KG1 (cell line): ENCODE measurements around the gene ITGA3.
A peak's percentile ranks its signal among the peaks of the same experiment; 100 is the strongest.

Source experiments
- DNase-seq: peaks from one replicate; lab custom pipeline; 2025; lab: John Stamatoyannopoulos, UW

The ITGA3 gene

GRCh38 chr17:50072130-50072529 lies 16.2 kb downstream of the ITGA3 start:
- DNase-seq: no peak

- no peak for DNase-seq
Observed at GRCh38 chr17:50072925-50073324, 17.0 kb downstream of the ITGA3 start.

- no peak for DNase-seq
Observed at GRCh38 chr17:50074227-50074626, 18.3 kb downstream of the ITGA3 start.

- no peak for DNase-seq
Observed at GRCh38 chr17:50075446-50076032, 19.6 kb downstream of the ITGA3 start.

- DNase-seq: no peak
Observed at GRCh38 chr17:50076221-50076590, 20.3 kb downstream of the ITGA3 start.

GRCh38 chr17:50076591-50077235 lies 20.8 kb downstream of the ITGA3 start:
- no peak for DNase-seq

GRCh38 chr17:50078430-50078829 lies 22.5 kb downstream of the ITGA3 start:
- DNase-seq: no peak

- no peak for DNase-seq
Observed at GRCh38 chr17:50079334-50080095, 23.6 kb downstream of the ITGA3 start.

GRCh38 chr17:50080096-50080480 lies 24.2 kb downstream of the ITGA3 start:
- DNase-seq: no peak

- no peak for DNase-seq
Observed at GRCh38 chr17:50080827-50081226, 24.9 kb downstream of the ITGA3 start.

GRCh38 chr17:50081757-50082156 lies 25.8 kb downstream of the ITGA3 start:
- no peak for DNase-seq

- peak; percentile 31 for DNase-seq
Observed at GRCh38 chr17:50087246-50087911, 31.5 kb downstream of the ITGA3 start.

- no peak for DNase-seq
Observed at GRCh38 chr17:50087912-50088405, 32.0 kb downstream of the ITGA3 start.

GRCh38 chr17:50088952-50089825 lies 33.3 kb downstream of the ITGA3 start:
- DNase-seq: no peak

- DNase-seq: no peak
Observed at GRCh38 chr17:50090071-50090470, 34.2 kb downstream of the ITGA3 start.

- DNase-seq: no peak
Observed at GRCh38 chr17:50090971-50091917, 35.3 kb downstream of the ITGA3 start.

GRCh38 chr17:50091918-50092285 lies 36.0 kb downstream of the ITGA3 start:
- DNase-seq: no peak

- no peak for DNase-seq
Observed at GRCh38 chr17:50093246-50093645, 37.3 kb downstream of the ITGA3 start.

- DNase-seq: no peak
Observed at GRCh38 chr17:50093807-50094206, 37.9 kb downstream of the ITGA3 start.

- DNase-seq: peak; percentile 95
Observed at GRCh38 chr17:50094243-50094752, 38.4 kb downstream of the ITGA3 start.
